Trophoblast cell (in vitro differentiated cells and primary cell): ENCODE results near the gene FRMPD4.

Experiments
- DNase-seq, 2 donors: peaks; one replicate each; pipeline ENCODE4 v3.0.0-alpha.2; 2016
- H2AFZ ChIP-seq: 2 replicates; pipeline ENCODE4 v1.6.1; 2013; ENCODE audit warnings: low read length, moderate library complexity, mild to moderate bottlenecking; ENCODE audit not compliant: insufficient read depth, poor library complexity
- H2AK5ac ChIP-seq: 2 replicates; pipeline ENCODE4 v1.6.1; 2013; ENCODE audit warnings: mild to moderate bottlenecking, low read length
- H2BK120ac ChIP-seq: 2 replicates; pipeline ENCODE4 v1.6.1; 2013; ENCODE audit warnings: low read length, mild to moderate bottlenecking, moderate library complexity; ENCODE audit not compliant: insufficient read depth, poor library complexity
- H2BK12ac ChIP-seq: 2 replicates; pipeline ENCODE4 v1.6.1; 2013; ENCODE audit warnings: mild to moderate bottlenecking, low read length, moderate library complexity
- H2BK5ac ChIP-seq: 2 replicates; pipeline ENCODE4 v1.6.1; 2013; ENCODE audit warnings: low read length, low read depth, moderate library complexity, mild to moderate bottlenecking; ENCODE audit not compliant: poor library complexity
- H3K14ac ChIP-seq: 2 replicates; pipeline ENCODE4 v1.6.1; 2013; ENCODE audit warnings: mild to moderate bottlenecking, low read length
- H3K18ac ChIP-seq: 2 replicates; pipeline ENCODE4 v1.6.1; 2013; ENCODE audit warnings: mild to moderate bottlenecking, low read length
- H3K23ac ChIP-seq: 2 replicates; pipeline ENCODE4 v1.6.1; 2013; ENCODE audit warnings: low read length
- H3K27ac ChIP-seq: 2 replicates; pipeline ENCODE4 v1.5.1; 2013; ENCODE audit warnings: low read depth, mild to moderate bottlenecking, inconsistent platforms, low read length, moderate library complexity
- H3K27me3 ChIP-seq: 2 replicates; pipeline ENCODE4 v1.6.1; 2013; ENCODE audit warnings: inconsistent platforms, mild to moderate bottlenecking, low read length, moderate library complexity; ENCODE audit not compliant: insufficient read depth
- H3K36me3 ChIP-seq, 2 experiments: 1 replicate in 1 of 2; 2 replicates in 1 of 2; pipeline ENCODE4 v1.6.1; 2013; ENCODE audit warnings: low read length in 2 of 2, mild to moderate bottlenecking in 2 of 2, moderate library complexity in 1 of 2; ENCODE audit not compliant: insufficient read depth in 2 of 2, control insufficient read depth in 1 of 2
- H3K4ac ChIP-seq: 2 replicates; pipeline ENCODE4 v1.6.1; 2013; ENCODE audit warnings: low read depth, mild to moderate bottlenecking, low read length, moderate library complexity
- H3K4me1 ChIP-seq, 2 experiments: 1 replicate in 1 of 2; 2 replicates in 1 of 2; pipeline ENCODE4 v1.6.1; 2013; ENCODE audit warnings: low read length in 2 of 2, mild to moderate bottlenecking in 2 of 2, moderate library complexity in 1 of 2; ENCODE audit not compliant: insufficient read depth in 2 of 2, control insufficient read depth in 1 of 2
- H3K4me2 ChIP-seq: 2 replicates; pipeline ENCODE4 v1.6.1; 2013; ENCODE audit warnings: inconsistent platforms, mild to moderate bottlenecking, low read length, moderate library complexity
- H3K4me3 ChIP-seq: 2 replicates; pipeline ENCODE4 v1.5.1; 2013; ENCODE audit warnings: mild to moderate bottlenecking, low read depth, low read length, inconsistent platforms
- H3K79me1 ChIP-seq: one replicate; pipeline ENCODE4 v1.6.1; 2013; ENCODE audit warnings: low read length
- H3K79me2 ChIP-seq: 2 replicates; pipeline ENCODE4 v1.6.1; 2013; ENCODE audit warnings: low read length, mild to moderate bottlenecking; ENCODE audit not compliant: control insufficient read depth, insufficient read depth, poor library complexity
- H3K9ac ChIP-seq: 2 replicates; pipeline ENCODE4 v1.6.1; 2013; ENCODE audit warnings: mild to moderate bottlenecking, low read length
- H3K9me3 ChIP-seq: 2 replicates; pipeline ENCODE4 v1.6.1; 2013; ENCODE audit warnings: low read depth, mild to moderate bottlenecking, control low read depth, inconsistent platforms, low read length; ENCODE audit not compliant: insufficient read depth
- H4K12ac ChIP-seq: 2 replicates; pipeline ENCODE4 v1.6.1; 2013; ENCODE audit warnings: low read depth, mild to moderate bottlenecking, low read length, moderate library complexity
- H4K8ac ChIP-seq: 2 replicates; pipeline ENCODE4 v1.6.1; 2013; ENCODE audit warnings: low read depth, mild to moderate bottlenecking, low read length, moderate library complexity
- H4K91ac ChIP-seq: one replicate; pipeline ENCODE4 v1.6.1; 2013; ENCODE audit warnings: low read depth, mild to moderate bottlenecking, low read length, moderate library complexity
- WGBS: extraction: QIAGEN DNeasy Blood & Tissue Kit; methylation state at CpG from one replicate; pipeline ENCODE4 v1.1.7; 2013; ENCODE audit warnings: missing lambda C conversion rate; ENCODE audit not compliant: insufficient read length, insufficient coverage; ENCODE audit errors: extremely low coverage; 5-methylcytosine and 5-hydroxymethylcytosine counted together

The FRMPD4 gene

GRCh38 chrX:12206413-12206812 is 68.1 kb downstream of the FRMPD4 start:
- Histone ChIP-seq H3K79me1 (no peaks in the 10 kb centered on the region), H3K79me2 (no peaks in the 10 kb centered on the region), H2AFZ (no peak overlapping the region), H3K4me2 (no peak overlapping the region), H2AK5ac (no peak overlapping the region), H3K4me1 (peaks cover 0 to 2% of the 10 kb centered on the region in 2 experiments), H3K27me3 (no peaks in the 10 kb centered on the region), H3K27ac (no peak overlapping the region), H4K12ac (no peak overlapping the region), H2BK5ac (no peak overlapping the region), H3K14ac (no peak overlapping the region), H2BK120ac (no peak overlapping the region), H3K4me3 (no peak overlapping the region), H4K91ac (no peak overlapping the region), H3K4ac (no peak overlapping the region), H3K9ac (no peak overlapping the region), H3K18ac (no peak overlapping the region), H2BK12ac (no peak overlapping the region), H3K23ac (no peak overlapping the region), H3K9me3 (no peaks in the 10 kb centered on the region), H3K36me3 (no peaks in the 10 kb centered on the region), H4K8ac (no peak overlapping the region)
- no peak for DNase-seq
- no CpG with 5 or more reads among the region's 1 CpG for WGBS

- peak overlapping the region; percentile 17 for H3K27ac ChIP-seq
- no peak overlapping the region for H3K9ac ChIP-seq
- peaks cover 0 to 2% of the 10 kb centered on the region in 2 experiments for H3K4me1 ChIP-seq
- no peak overlapping the region for H2BK12ac ChIP-seq
- H3K36me3 ChIP-seq, result no peaks in the 10 kb centered on the region
- no peaks in the 10 kb centered on the region for H3K27me3 ChIP-seq
- no peak overlapping the region for H4K91ac ChIP-seq
- H3K23ac ChIP-seq, result no peak overlapping the region
- H4K12ac ChIP-seq, result no peak overlapping the region
- H2BK5ac ChIP-seq, result no peak overlapping the region
- H2AK5ac ChIP-seq, result no peak overlapping the region
- no peak overlapping the region for H3K4me3 ChIP-seq
- no peaks in the 10 kb centered on the region for H3K79me2 ChIP-seq
- no peak overlapping the region for H3K18ac ChIP-seq
- H2AFZ ChIP-seq, result no peak overlapping the region
- no CpG with 5 or more reads among the region's 4 CpGs for WGBS
- H2BK120ac ChIP-seq, result no peak overlapping the region
- H3K4ac ChIP-seq, result no peak overlapping the region
- no peak overlapping the region for H3K14ac ChIP-seq
- H3K4me2 ChIP-seq, result no peak overlapping the region
- no peak overlapping the region for H4K8ac ChIP-seq
- no peaks in the 10 kb centered on the region for H3K79me1 ChIP-seq
- no peak for DNase-seq
- H3K9me3 ChIP-seq, result no peaks in the 10 kb centered on the region
Measured at GRCh38 chrX:12210196-12210815, 72.0 kb downstream of the FRMPD4 start.

DNA sequence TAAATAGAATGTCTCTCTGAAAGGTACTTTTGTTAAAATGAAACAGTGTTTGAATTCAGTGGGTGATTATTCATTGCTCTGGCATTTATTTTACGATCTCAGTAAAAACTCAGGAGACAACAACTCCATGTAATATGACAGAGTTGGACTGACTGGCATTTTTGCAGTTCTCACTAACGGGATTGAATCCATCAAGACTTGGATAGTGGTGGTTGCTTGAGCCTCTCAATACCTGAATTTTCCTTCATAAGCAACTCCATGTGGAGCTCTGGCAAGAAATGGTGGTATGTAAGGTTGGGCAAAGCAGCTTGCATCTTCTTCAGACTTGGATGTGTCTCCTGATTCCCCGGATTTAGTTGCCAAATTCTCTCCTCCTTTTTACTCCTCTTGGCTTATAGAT is 72.7 kb downstream of the FRMPD4 start:
- H3K79me1 ChIP-seq, result no peaks in the 10 kb centered on the region
- H2BK120ac ChIP-seq, result no peak overlapping the region
- no peak overlapping the region for H3K4me2 ChIP-seq
- H2AK5ac ChIP-seq, result no peak overlapping the region
- H3K4me3 ChIP-seq, result no peak overlapping the region
- H4K91ac ChIP-seq, result no peak overlapping the region
- no peak overlapping the region for H3K14ac ChIP-seq
- no peak overlapping the region for H2AFZ ChIP-seq
- no peak overlapping the region for H3K4ac ChIP-seq
- H3K9me3 ChIP-seq, result no peaks in the 10 kb centered on the region
- H4K12ac ChIP-seq, result no peak overlapping the region
- peaks cover 0 to 2% of the 10 kb centered on the region in 2 experiments for H3K4me1 ChIP-seq
- no peaks in the 10 kb centered on the region for H3K79me2 ChIP-seq
- H3K36me3 ChIP-seq, result no peaks in the 10 kb centered on the region
- no peaks in the 10 kb centered on the region for H3K27me3 ChIP-seq
- no peak overlapping the region for H3K18ac ChIP-seq
- H2BK12ac ChIP-seq, result no peak overlapping the region
- no peak overlapping the region for H3K9ac ChIP-seq
- H3K23ac ChIP-seq, result no peak overlapping the region
- H2BK5ac ChIP-seq, result no peak overlapping the region
- DNase-seq, result no peak
- WGBS, result no CpG with 5 or more reads among the region's 3 CpGs
- H4K8ac ChIP-seq, result no peak overlapping the region
- no peak overlapping the region for H3K27ac ChIP-seq

DNA sequence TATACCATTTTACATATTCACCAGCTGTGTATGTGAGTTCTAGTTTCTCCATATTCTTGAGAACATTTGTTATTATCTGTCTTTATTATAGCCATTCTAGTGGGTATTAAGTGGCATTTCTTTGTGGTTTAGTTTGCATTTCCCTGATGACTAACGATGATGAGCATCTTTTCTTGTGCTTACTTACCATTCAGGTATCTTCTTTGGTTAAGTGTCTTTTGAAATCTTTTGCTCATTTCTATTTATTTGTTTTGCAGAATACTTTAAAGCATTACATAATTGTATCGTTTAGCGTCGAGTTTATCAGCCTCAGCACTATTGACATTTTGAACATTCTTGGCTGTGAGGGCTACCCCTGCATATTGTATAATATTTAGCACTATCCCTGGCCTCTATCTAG is 85.4 kb downstream of the FRMPD4 start:
- no peak overlapping the region for H2AFZ ChIP-seq
- WGBS, result no CpG with 5 or more reads among the region's 4 CpGs
- H3K14ac ChIP-seq, result no peak overlapping the region
- H3K4me2 ChIP-seq, result no peak overlapping the region
- no peak for DNase-seq
- H2BK120ac ChIP-seq, result no peak overlapping the region
- H4K12ac ChIP-seq, result no peak overlapping the region
- no peak overlapping the region for H3K4ac ChIP-seq
- no peak overlapping the region for H3K23ac ChIP-seq
- no peaks in the 10 kb centered on the region for H3K79me1 ChIP-seq
- no peaks in the 10 kb centered on the region for H3K79me2 ChIP-seq
- H3K9me3 ChIP-seq, result no peaks in the 10 kb centered on the region
- H2BK12ac ChIP-seq, result no peak overlapping the region
- H3K27ac ChIP-seq, result no peak overlapping the region
- H2BK5ac ChIP-seq, result no peak overlapping the region
- no peaks in the 10 kb centered on the region for H3K36me3 ChIP-seq
- no peak overlapping the region for H4K8ac ChIP-seq
- H3K27me3 ChIP-seq, result no peaks in the 10 kb centered on the region
- no peak overlapping the region for H4K91ac ChIP-seq
- H3K4me1 ChIP-seq, result no peaks in the 10 kb centered on the region
- no peak overlapping the region for H3K9ac ChIP-seq
- no peak overlapping the region for H2AK5ac ChIP-seq
- H3K4me3 ChIP-seq, result no peak overlapping the region
- no peak overlapping the region for H3K18ac ChIP-seq
